ENCODE results near the gene TAF1D. TPM values are rescaled to one million over a fixed set of nuclear protein-coding genes. Genes with fewer than 3 reads are reported as not detected.

TAF1D gene
- total RNA-seq, 2 experiments from 2014 or later: 161 to 173 TPM

DNA sequence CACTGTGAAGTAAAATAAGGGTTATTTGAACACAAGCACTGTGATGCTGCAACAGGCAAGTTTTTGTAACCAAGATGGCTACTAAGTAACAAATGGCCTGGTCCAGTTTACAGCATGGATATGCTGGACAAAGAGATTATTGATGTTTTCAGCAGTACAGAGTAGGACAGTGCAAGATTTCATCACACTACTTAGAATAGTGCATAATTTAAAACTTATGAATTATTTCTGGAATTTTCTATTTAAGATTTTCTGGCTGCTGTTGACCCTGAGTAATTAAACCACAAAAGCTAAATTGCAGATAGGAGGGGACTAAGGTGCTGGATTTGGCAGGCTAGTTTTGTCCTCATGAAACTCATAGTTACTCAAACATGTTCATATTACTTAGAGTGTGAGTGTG is 46.7 kb downstream of the TAF1D start:
- H3K36me3 Mint-ChIP-seq (ENCODE audit: low read depth): peaks cover 82% of the 10 kb centered on the region

GRCh38 chr11:93694109-93694508 is 47.2 kb downstream of the TAF1D start:
- Mint-ChIP-seq H3K36me3 (ENCODE audit: low read depth) (peaks cover 82% of the 10 kb centered on the region), H3K9me3 (no peaks in the 10 kb centered on the region), H3K4me3 (no peak overlapping the region), H3K27me3 (no peaks in the 10 kb centered on the region), H3K27ac (no peak overlapping the region), H3K4me1 (ENCODE audit: low read depth) (no peaks in the 10 kb centered on the region)
- Histone ChIP-seq H3K4me1 (ENCODE audit: insufficient read depth, low read length) (no peaks in the 10 kb centered on the region), H3K27ac (ENCODE audit: low read depth in 1 of 2, low read length in 2 of 2) (no peak overlapping the region), H3K9me3 (ENCODE audit: control insufficient read depth in 1 of 2, insufficient read depth in 1 of 2, low read length in 2 of 2) (no peaks in the 10 kb centered on the region), H3K36me3 (ENCODE audit: insufficient read depth, low read length) (peaks cover 70% of the 10 kb centered on the region), H3K4me3 (ENCODE audit: low read length) (no peak overlapping the region), H3K27me3 (ENCODE audit: control insufficient read depth in 1 of 2, insufficient read depth in 2 of 2, low read length in 2 of 2) (no peaks in the 10 kb centered on the region)
- ChIA-PET CTCF (no interaction called here), POLR2A (no interaction called here)
- TF ChIP-seq CTCF (IDR thresholded peaks at IDR 0.05): no peak
- intact Hi-C loops (cut with DNase I, micrococcal nuclease): no loop called here
- ATAC-seq (ENCODE audit: poor library complexity) (no peak), DNase-seq (no peak)

More for the DNA sequence above, 46.7 kb downstream of the TAF1D start:
- no peak for TF ChIP-seq CTCF (IDR thresholded peaks at IDR 0.05)
- Mint-ChIP-seq H3K9me3 (no peaks in the 10 kb centered on the region), H3K27me3 (no peaks in the 10 kb centered on the region), H3K27ac (no peak overlapping the region), H3K4me3 (no peak overlapping the region), H3K4me1 (ENCODE audit: low read depth) (no peaks in the 10 kb centered on the region)
- POLR2A ChIA-PET: no interaction called here
- CTCF ChIA-PET: no interaction called here
- Histone ChIP-seq H3K9me3 (ENCODE audit: control insufficient read depth in 1 of 2, insufficient read depth in 1 of 2, low read length in 2 of 2) (no peaks in the 10 kb centered on the region), H3K27ac (ENCODE audit: low read depth in 1 of 2, low read length in 2 of 2) (no peak overlapping the region), H3K27me3 (ENCODE audit: control insufficient read depth in 1 of 2, insufficient read depth in 2 of 2, low read length in 2 of 2) (no peaks in the 10 kb centered on the region), H3K36me3 (ENCODE audit: insufficient read depth, low read length) (peaks cover 71% of the 10 kb centered on the region), H3K4me3 (ENCODE audit: low read length) (no peak overlapping the region), H3K4me1 (ENCODE audit: insufficient read depth, low read length) (no peaks in the 10 kb centered on the region)
- ATAC-seq (ENCODE audit: poor library complexity) (no peak), DNase-seq (no peak)
- intact Hi-C loops (cut with DNase I, micrococcal nuclease): no loop called here

GRCh38 chr11:93689240-93689639 is 52.1 kb downstream of the TAF1D start:
- no peak overlapping the region for H3K27ac ChIP-seq (ENCODE audit: low read depth in 1 of 2, low read length in 2 of 2)
- no peaks in the 10 kb centered on the region for H3K4me1 Mint-ChIP-seq (ENCODE audit: low read depth)
- TF ChIP-seq CTCF (IDR thresholded peaks at IDR 0.05): no peak
- POLR2A ChIA-PET: interaction anchor here (1.1 kb wide), 1 partner anchor 52 kb away, joined by 3 read pairs; the partner anchor contains the start of gene TAF1D
- peaks cover 63% of the 10 kb centered on the region for H3K36me3 ChIP-seq (ENCODE audit: insufficient read depth, low read length)
- no peak overlapping the region for H3K27ac Mint-ChIP-seq
- ATAC-seq (ENCODE audit: poor library complexity): no peak
- no peaks in the 10 kb centered on the region for H3K9me3 ChIP-seq (ENCODE audit: control insufficient read depth in 1 of 2, insufficient read depth in 1 of 2, low read length in 2 of 2)
- no peak overlapping the region for H3K4me3 ChIP-seq (ENCODE audit: low read length)
- no peaks in the 10 kb centered on the region for H3K4me1 ChIP-seq (ENCODE audit: insufficient read depth, low read length)
- intact Hi-C loops (cut with DNase I, micrococcal nuclease): no loop called here
- peak in 1 of 14 experiments; percentile 8 for DNase-seq
- H3K9me3 Mint-ChIP-seq: no peaks in the 10 kb centered on the region
- H3K27me3 Mint-ChIP-seq: no peaks in the 10 kb centered on the region
- H3K36me3 Mint-ChIP-seq (ENCODE audit: low read depth): peaks cover 75% of the 10 kb centered on the region
- CTCF ChIA-PET: no interaction called here
- H3K4me3 Mint-ChIP-seq: no peak overlapping the region
- H3K27me3 ChIP-seq (ENCODE audit: control insufficient read depth in 1 of 2, insufficient read depth in 2 of 2, low read length in 2 of 2): no peaks in the 10 kb centered on the region

Measured in CD4-positive, alpha-beta T cell (primary cell).